GM19438 (cell line): Measurements from ENCODE around the gene ARID5A.
"Not testable (repeated sequence)": the region's sequence is repeated elsewhere in the genome, so short reads cannot be mapped to it uniquely, and the experiment has no call there.

Experiments used
- ATAC-seq: cut with Tn5 transposase; IDR thresholded peaks from one replicate; pipeline ENCODE4 v1.9.1; 2021; ENCODE audit warnings: low read depth; ENCODE audit not compliant: unreplicated experiment

Gene ARID5A

GRCh38 chr2:96539215-96539920 lies 2.8 kb downstream of the ARID5A start:
- no peak for ATAC-seq

GRCh38 chr2:96540136-96540535 lies 3.6 kb downstream of the ARID5A start:
- ATAC-seq = no peak

DNA sequence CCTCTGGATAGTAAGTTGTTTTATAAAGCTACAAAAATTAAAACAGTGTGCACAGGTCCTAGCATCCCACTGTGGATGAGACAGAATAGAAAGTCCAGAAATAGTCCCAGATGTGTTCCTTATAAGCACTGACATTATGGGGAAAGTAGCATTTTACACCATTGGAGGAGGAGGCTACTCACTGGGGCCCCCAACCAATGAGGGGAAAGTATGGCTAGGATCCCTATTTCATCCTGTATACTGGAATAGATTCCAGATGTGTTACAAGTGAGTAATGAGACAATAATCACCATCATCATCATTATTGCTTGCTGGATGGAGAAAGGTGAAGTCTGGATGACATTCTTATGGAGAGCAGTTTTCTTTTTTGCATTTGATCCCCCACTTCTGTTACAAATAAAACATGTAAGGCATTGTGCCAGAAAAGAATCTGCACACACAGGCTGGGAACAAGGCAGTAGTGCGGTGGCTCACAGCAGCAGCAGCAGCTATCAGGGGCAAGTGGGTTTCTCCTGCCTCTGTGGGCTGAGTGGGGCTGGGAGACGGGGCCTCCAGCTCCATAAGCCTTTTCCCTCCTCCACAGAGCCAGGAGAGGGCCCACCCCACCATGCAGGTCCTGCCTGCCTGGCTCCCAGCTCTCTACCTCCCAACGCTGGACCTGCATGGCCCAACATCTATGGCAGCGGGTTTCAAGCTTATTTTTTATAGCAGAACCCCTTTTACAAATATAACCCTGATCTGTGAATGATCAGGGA lies 5.0 kb downstream of the ARID5A start:
- ATAC-seq = no peak

DNA sequence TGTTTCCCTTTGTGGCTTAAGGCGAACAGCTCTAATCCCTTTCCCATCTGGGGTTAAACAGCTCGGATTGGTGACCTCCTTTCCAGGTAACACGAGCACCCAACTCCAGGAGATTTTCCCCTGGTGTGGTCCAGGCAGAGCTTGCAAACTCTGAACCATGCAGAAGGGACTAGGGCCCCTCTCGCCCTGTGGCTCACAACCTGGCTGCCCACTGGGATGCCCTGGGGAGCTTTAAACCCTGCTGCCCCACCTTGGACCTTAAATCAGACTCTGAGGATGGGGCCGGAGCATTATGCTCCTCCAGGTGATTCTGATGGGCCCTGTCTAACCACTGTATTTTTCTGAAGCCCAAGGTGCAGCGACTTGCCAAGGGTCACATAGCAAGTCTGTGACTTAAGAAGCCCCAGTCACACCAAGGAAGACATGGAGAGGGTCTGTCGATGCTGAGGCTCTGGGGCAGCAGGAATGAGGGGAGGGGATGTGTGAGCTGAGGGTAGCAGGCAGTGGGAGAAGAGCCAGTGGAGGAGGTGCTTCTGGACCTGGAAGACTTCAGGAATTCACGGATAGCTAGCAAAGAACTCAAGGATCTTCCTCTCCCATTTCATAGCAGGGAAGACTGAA lies 5.9 kb downstream of the ARID5A start:
- no peak for ATAC-seq

DNA sequence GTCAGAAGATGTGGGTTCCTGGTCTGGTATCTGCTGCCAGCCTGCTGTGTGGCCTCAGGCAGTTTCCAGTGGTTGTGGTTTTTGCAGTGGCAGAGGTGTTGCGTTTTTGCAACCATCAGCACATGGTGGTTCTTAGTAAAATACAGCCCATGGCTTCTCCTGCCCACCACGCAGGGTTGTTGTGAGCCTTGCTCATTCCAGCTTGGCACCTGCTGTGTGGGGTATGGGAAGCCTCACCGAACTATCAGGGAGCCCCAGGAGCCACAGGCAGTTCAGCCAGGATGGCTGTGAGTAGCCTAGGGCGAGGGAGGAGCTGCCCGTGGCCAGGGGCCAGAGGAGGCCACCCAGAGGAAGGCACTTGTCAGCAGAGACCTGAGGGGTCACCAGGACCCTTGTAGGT lies 9.8 kb downstream of the ARID5A start:
- ATAC-seq = no peak

DNA sequence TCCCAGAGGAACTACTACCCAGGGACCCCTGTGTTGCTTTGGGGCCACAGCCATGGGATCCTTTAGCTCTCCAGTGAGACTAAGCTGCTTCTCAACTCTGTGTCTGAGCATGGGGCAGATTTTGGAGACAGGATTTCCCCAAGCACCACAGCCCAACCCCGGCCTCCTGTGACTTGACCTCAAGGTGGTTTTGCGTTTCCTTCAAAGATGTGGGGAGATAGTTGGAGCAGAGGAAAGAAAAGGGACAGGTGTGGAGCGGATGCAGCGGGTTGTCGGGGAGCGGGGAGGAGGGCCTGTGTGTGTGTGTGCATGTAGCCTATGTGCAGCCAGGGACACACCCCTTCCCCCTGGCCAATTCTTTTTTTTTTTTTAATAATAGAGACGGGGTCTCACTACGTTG lies 10.2 kb downstream of the ARID5A start:
- ATAC-seq = no peak

GRCh38 chr2:96547203-96547641 lies 10.7 kb downstream of the ARID5A start:
- ATAC-seq = no peak

DNA sequence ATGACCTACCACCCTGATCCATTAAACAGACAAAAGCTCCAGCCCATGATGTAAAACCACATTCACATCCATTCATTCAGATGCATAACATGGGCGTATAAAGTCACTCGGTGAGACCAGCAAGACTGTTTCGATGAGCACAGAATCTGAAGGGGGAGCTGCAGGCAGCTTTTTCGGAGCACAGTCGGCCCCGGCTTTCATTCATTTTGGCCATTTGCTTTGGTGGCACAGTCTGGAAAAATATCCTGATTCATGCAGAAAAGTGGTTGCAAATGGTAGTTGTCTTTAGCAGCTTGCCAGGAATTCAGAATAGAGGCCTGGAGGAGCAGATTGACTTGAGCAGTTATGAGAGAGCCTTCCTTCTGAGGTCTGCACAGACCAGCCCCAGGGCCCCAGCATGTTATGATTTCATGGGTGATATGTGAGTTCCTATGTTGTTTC lies 11.2 kb downstream of the ARID5A start:
- no peak for ATAC-seq

DNA sequence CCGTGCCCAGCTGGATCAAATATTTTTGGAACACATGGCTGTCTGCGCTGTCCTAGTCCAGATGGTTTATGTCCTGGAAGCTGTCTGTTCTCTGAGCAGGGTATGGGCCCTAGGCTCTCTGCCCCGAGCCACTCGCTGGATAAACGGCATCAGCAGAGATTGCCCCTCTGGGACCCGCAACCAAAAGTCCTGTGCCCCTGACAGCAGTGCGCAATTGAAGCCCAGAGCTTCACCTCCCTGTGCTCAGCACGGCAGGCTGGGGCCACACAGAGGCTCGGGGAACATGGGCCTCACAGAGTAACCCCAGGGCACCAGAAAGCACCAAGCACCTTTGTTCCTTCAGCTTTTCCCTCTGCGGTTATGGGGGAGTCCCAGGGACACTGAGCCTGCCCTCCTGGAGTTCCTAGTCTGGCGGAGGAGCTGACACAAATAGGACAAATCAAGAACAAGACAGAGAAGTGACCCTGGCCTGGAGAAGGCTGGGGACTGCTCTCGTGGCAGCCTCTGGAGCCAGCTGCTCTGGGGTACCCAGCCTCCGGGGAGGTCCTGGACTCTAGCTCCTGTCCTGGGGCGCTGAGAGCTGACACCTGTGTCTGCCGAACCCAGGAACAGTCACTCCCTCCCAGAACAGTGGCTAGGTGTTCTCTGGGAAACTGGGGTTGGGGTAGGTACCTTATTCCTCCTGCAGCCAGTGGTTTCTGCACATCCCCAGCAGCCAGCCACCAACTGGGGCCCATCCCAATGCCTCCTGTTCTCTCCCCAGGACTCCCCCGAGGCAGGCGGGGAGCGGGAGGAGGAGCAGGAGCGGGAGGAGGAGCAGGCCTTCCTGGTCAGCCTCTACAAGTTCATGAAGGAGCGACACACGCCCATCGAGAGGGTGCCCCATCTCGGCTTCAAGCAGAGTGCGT lies 12.3 kb downstream of the ARID5A start:
- ATAC-seq = no peak

GRCh38 chr2:96549466-96549785 lies 12.9 kb downstream of the ARID5A start:
- ATAC-seq = no peak

GRCh38 chr2:96549967-96550786 lies 13.6 kb downstream of the ARID5A start:
- ATAC-seq = no peak

GRCh38 chr2:96550787-96551604 lies 14.4 kb downstream of the ARID5A start:
- ATAC-seq = no peak

GRCh38 chr2:96551605-96552314 lies 15.2 kb downstream of the ARID5A start:
- ATAC-seq = no peak

DNA sequence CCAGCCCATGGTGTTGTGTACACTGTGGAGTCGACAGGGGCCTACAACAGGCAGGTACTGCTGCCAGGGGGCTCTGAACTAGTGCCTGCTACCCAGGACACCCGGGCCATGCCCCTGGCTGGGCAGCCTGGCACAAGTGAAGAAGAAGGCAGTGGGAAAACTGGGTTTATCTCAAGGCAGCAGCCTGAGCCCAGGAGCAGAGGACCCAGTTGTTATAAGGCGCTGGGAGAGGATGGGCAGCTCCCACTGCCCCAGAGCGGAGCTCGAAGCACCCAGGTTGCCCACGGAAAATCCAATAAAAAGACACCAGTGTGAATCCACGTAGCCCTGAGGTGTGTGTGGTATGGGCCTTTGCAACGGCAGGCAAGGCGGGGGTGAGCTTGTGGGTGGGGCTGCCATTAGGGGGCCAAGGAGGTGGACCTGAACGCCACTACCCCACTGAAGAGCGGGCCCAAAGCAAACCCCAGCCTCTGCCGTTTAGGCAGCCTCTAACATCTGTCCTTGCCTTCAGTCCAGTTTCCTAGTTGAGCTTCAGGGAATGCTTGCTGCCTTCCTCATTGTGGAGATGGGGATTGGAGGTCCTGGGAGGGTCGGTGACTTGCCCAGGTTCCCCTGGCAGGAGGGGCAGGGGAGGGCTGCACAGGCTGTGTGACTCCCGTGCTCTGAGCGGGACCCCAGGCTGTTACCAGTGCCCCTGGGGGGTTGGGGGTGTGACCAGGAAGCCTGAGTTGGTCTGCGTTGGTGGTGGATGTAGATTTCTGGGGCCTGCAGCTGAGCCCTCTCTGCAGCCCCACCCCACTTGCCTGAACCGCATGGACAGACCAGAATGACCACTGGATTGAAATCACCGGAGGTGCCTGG lies 16.0 kb downstream of the ARID5A start:
- ATAC-seq = no peak

DNA sequence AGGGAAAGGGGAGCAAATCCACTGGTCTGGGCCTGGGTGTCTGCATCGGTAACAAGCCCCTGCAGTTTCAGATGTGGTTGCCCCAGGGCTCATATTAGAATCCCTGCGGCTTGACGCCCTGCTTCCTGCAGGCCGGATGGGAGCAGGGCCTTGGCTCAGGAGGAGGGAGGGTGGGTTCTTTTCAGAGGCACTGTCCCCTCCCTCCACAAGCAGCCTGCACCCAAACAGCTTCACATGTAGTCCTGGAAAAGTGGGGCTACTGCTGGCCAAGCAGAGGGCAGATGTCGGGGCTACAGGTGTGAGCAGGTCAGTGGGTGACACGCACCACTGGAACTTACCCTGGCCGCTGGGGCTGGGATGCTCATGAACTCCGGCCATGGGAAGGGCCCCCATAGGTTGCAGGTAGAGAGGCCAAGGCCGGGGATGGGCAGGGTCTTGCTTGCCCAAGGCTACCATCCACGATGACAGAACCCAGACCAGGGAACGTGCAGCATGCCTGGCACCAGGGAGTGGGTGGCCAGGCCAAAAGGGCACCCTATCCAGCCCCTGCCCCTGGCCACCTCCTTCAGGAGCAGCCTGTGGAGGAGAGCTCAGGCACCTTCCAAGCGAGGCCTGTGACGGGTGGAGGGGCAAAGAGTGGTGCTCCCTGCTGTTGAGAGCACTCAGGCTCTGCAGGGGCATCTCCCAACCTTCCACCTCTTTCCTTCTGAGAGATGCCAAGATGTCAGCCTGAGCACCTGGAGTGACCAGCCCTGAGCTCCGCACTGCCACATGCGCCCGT lies 16.8 kb downstream of the ARID5A start:
- ATAC-seq = no peak

DNA sequence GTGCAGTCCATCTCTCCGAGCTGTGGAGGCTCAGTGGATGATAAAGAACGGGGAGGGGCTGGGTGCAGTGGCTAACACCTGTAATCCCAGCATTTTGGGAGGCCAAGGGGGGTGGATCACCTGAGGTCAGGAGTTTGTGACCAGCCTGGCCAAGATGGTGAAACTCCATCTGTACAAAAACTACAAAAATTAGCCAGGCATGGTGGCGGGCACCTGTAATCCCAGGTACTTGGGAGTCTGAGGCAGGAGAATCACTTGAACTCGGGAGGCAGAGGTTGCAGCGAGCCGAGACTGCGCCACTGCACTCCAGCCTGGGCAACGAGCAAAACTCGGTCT lies 17.4 kb downstream of the ARID5A start:
- ATAC-seq = not testable (repeated sequence)
